GM18526 (cell line): ENCODE results near the gene IKZF1.

Experiments used
- POLR2A ChIP-seq: IDR thresholded peaks from 3 replicates; pipeline ENCODE4 v1.6.1; 2011; ENCODE audit not compliant: insufficient read length; ENCODE audit errors: extremely low read depth

IKZF1 gene

DNA sequence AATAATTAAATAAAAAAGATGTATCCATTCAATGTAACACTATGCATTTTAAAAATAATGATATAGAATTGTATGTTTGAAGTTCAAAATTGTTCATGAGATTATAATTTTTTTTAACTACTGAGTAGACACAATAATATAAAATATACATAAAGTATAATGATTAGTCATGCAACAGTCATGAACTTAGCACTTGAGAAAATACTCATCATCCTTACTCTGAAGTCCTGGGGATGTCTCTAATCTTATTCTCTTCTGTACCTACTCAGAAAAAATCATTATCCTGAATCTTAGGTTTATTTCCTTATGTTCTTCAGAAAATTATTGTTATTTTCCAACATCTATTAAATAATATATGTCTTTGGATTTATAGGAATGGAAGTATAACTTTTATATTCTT, 26.4 kb upstream of the IKZF1 start:
- no peak for TF ChIP-seq POLR2A

DNA sequence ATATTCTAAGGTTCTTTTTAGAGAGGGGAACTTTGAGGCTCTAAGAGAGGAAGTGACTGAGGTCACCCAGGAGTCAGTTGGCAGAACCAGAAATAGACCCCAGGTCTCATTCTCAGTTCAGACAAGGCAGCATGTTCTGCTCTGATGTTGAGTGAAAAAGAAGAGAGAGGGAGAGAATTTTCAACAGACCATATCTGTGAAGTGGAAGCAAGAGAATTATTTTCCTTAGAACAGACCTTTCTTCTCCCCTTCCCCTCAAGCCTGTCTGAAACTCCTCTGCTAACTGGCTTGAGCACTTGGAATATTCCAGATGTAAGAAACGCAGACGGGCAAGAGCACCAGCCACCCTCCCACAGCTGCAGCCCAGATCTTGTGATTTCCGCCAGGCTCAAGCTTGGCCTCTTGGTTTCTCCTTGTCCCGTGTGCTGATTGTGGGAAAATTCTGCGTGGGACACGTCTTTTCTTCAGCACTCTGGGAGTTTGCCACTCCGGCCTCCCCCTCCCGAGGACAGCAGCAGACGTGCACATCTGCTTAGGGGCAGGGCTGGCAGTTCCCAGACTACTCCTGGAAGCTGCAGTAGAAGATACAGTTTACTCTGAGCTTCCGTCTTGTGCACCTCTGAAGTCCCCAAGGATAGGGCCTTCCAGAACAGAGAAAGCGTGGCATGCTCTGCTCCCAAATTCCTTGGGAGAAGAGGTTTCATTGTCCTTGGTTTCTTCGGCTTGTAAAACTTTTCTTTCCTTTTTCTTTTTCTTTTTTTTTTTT, 22.7 kb upstream of the IKZF1 start:
- TF ChIP-seq POLR2A: peak; percentile 32

DNA sequence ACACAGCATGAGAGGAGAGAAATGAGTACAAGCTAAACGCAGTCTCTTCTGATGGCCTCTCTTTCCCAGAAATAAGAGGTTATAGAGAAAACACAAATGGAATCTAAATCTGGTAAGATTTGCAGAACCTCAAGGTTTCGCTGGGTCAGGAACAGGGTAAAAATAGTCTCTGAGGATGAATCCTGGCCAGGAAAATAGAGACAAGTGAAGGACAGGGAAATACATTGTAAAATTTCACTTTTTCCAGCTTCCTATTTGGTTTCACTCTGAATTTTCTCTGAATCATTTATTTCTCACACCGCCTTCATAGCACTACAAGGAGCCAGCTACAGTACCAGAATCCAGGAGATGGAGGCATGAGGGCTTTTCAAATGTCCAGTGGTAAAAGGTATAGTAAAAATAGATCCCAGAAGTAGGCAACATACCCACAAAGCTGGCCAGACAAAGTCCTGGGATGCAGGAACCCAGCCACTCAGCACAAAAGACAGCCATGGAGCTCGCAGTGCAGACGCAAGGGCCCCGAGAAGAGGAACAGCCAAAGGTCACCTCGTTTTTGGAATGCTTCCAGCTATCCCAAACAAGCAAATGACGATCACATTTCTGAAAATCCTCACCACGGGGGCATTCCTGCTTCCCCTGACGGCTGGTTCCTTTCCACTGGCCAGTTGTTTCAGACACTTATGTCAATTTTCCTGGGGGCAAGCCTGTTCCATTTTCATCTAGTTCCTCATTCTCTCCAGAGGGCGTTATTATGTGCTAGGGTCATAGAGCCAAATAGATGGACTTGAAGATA, 21.5 kb upstream of the IKZF1 start:
- no peak for TF ChIP-seq POLR2A

DNA sequence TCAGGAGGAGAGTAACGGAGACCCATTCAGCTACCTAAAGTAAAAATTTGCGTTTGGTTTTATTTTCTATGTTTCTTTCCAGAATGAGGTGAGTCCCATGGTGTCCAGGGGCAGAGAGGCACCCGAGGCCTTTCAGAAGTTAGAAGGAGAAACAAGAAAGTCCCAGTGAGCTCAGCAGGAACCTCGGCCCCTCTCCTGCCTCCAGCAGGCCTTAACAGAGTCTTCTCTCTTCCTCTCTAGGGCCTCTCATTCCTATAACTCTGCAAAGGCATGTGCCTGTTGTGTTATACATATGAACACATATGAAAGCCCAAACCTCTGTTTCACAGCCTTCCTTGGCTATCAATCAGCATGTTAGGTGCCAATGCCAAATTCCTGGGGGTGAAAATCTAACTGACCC, 20.8 kb upstream of the IKZF1 start:
- no peak for TF ChIP-seq POLR2A

DNA sequence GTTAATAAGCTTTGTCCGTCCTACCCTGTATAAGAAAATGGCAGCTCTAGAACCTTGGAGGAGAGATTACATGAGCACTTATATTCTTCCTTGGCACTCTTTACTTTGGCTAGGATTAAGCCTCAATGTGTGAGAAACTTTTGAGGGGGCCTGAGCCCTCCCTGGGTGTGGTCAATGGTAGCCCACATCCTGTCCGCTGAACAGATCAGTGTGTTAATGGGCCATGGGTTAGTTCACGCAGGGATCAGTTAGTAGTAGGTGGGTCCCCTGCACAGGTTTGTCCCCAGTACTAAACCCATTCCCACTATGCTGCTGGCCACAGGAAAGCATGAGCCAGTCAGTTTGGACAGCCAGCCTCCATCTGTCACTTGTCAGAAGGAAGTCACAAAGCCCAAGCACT, 20.2 kb upstream of the IKZF1 start:
- TF ChIP-seq POLR2A: no peak

DNA sequence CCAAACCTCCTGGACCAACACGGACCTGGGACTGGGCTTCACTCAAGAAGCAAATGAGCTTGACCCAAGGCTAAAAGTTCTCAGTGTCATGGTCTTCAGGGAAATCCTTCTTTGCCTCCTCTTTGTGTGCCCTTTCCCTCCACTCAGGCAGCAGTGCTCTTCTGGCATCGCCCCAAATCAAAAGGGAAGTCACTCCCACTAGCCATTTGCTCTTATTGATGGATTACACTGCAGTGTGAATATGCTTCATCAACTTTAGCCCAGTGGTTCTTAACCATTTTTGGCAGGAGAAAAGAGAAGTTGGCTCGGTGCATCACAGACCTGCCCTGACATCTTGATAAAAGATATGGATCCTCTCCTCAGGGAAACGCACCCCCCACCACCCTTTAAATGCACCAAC, 19.2 kb upstream of the IKZF1 start:
- TF ChIP-seq POLR2A: no peak

DNA sequence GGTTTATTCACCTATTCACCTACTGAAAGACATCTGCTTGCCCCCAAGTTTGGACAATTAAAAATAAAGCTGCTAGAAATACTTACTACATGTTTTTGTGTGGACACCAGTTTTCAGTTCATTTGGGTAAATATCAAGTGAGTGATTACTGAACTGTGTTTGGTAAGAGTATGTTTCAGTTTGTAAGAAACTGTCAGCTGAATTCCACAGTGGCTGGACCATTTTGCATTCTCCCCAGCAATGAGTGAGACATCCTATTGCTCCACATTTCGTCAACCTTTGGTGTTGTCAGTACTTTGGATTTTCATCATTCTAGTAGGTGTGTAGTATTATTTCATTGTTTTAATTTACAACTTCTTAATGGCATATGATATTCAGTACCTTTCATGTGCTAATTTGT, 17.4 kb upstream of the IKZF1 start:
- TF ChIP-seq POLR2A: no peak

DNA sequence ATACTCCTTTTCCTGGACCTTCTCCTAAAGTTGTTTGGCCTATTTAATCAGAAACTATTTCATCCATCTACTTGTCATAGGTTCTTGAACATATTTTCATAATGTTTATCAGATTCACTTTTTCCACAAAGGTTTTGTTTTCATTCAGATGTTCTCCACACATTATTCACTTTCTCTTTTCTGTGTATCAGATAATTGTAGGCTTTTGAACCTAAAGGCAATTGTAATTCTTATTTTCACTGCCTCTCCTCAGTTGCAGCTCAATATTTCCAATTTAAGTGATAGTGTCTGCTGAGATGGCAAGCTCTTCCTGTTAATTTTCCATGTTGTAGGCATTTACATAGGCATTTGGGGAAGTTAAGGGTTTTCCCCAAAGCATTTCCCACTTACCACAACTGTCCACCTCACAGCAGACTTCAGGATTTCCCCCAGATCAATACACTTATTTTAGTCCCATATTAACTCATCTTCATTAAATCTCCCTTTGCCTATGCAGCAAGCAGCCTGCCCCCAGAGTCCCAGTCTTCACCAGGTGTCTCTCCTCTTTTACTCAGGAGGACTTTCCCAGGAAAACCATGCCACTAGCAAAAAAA, 12.3 kb upstream of the IKZF1 start:
- TF ChIP-seq POLR2A: no peak

DNA sequence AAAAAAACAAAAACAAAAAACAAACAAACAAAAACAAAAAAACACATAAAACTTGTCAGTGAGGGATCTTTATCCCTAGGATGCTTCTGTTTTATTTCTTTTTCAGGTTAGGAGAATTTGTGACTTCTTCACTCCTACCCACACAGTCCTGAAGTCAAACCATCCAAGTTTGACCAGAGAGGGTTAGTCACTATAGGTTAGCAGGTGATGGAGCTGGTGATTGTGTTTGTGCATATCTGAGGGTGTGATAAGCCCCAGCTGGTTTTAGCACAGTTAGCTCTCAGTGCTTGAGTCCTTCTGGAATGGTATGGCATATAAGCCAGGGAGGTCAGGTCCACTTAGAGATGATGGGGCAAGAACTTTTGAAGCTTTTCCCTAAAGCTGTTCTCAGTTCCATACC, 11.8 kb upstream of the IKZF1 start:
- no peak for TF ChIP-seq POLR2A

DNA sequence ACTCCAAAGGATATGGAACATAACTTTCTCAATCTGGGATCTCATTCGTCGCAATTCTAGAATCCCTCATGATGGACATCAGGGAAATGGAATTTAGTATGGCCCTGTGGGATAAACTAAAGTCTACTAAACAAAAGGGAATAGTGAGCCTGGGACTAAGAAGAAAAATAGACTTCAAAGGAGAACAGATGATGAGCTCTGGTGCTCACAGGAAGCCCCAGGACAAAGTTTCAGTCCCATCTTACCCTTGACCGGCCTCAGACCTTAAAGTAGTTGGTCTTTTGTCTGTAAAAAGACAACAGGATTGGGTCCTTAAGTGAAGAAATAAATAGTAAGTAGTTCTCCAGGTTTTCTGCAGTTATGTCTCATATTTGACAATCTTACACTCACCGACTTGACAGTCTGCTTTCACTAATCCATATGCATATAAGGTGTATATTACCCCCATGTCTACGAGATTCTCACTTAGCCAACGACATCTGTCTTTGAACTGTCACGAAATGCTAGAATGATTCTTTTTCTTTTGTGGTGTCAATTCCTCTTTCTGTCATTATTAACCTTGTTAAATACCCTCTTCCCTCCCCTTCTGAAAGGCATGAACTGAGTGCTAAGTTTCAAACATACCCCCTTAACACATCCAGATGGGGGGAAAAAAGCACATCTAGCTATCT, 10.9 kb upstream of the IKZF1 start:
- no peak for TF ChIP-seq POLR2A

DNA sequence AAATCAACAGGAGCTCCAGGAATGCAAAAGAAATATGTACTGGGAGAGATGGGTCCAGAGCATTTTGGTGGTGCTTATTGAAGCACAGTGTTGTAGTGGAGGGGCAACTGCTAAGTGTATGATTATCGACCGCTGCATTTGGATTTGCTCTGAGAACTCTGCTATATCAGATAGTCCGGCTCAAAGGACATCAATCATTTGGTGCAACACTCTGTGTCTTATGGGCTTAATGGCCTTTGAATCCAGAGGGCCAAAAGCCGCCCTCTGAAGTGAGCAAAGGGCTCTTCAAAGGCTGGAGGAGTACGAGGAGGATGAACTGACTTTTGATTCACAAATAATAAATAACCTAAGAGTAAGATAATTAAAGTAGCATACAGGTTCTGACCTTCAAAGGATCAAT, 9.4 kb upstream of the IKZF1 start:
- TF ChIP-seq POLR2A: no peak

DNA sequence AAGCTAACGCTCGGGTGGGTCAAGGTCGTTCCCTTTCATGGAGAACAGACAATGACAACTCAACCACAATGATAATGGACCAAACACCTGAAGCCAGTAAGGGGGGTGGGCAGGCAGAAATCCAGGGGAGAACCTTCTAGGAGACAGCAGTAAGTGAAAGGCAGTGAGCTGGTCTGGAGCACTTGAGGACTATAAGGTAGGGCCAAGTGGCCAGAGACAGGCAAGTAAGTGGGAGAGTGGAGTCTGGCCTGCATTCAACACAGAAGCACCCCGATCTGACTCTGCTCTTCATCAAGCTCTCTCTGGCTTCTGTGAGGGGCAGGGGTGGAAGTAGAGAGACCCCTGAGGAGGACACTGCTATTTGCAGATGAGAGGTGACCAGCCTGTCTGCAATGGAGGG, 7.7 kb upstream of the IKZF1 start:
- no peak for TF ChIP-seq POLR2A

DNA sequence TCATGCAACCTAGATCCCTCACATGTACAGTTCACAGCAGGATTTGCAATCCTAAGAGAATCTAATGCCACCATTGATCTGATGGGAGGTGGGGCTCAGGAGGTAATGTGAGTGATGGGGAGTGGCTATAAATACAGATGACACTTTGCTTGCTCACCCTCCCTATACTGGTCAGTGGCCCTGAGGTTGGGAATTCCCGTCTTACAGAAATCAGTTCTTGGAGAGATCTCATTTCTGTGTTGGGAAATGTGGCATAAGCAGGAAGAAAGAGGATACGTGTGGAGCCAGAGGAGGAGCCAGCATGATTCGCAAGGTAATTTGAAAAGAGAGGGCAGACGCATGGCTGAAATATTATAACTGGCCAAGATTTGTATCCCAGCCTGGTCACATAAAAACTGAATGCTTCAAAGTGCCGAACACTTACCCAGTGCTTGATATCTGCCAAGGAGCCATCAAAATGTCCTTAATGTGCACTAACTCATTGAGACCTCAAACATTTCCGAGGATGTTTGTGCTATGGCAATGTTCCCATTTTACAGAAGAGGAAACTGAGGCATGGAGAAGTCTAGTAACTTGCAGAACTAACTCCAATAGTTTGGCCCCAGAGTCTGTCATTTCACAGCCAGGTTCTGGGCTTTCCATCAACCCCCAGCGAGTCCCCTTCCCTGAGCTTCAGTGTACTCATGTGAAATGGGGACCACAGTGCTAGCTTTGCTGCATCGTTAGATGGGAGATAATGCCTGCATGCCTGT, 5.5 kb upstream of the IKZF1 start:
- no peak for TF ChIP-seq POLR2A

DNA sequence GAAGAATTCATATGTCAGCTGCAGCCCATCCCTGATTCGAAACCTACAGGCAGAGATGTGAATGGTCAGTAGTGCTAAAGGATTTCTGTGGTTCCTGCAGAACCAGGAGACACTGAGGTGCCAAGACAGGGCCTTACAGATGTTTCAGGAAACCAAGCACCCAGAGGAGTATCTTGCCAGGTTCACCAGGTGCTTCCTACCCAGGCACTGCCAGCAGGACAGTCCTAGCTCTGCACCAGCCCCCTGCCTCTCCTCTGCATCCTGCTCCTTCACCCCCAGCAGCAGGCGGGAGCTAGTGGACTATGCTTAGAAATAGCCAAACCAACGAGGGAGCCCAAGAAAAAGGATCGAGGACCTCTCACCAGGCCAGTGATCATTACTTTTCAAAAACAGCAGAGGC, 4.2 kb upstream of the IKZF1 start:
- TF ChIP-seq POLR2A: no peak

DNA sequence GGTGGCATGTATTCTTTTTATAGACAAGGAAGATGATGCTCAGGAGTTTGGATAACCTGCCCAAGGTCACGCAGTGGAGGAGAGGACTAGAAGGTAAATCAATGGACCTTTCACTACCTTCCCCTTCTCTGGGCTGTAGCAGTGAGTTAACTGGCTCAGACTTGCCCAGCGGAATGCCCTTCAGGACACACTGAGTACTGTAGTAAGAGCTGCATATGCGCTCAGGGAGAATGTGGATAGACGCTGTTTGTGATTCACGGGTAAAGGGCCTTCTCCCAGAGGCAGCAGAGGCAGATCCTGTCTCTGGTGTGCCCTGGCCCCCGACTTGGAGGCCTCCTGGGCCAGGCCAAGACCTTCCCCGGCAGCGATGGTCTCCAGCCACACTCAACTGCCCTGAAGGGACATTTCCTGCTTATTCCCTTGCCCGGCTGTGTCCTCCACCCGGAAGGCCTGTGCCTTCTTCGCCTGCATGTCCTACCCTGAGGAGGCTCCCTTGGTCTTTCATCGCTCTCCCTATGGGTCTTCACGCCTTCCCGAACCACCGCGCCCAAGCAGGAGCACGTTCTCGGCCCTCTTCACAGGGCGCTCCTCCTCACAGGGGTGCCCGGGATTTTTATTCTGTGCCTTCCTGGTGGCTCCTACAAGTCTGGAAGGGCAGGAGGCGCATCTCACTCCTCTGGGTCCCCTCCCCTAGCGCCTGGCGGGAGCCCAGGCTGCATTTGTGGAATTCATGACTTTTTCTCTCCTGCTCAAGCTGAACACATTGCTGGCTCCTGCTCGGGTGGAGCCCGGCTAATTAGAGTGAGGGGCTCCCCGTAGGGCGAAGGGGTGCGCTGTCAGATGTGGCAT, 1.8 kb upstream of the IKZF1 start:
- TF ChIP-seq POLR2A: no peak
